Adrenal gland (tissue), 12 donors: ENCODE measurements around the gene CNPY2. TPM values are rescaled to one million over a fixed set of nuclear protein-coding genes. Genes with fewer than 3 reads are reported as not detected.

Experiments
- DNase-seq, 7 donors: peaks; one replicate each; pipeline ENCODE4 v3.0.0-alpha.2; 2019 to 2020
- H3K27ac ChIP-seq, 5 donors: fragments of 200-600 bp; sonication (generic) in 4 of 5; 1 replicate in 3 of 5; 2 replicates in 2 of 5; pipeline versions ENCODE4 v1.5.1 to v1.8.0; 2016 to 2020; ENCODE audit warnings: mild to moderate bottlenecking in 1 of 5
- H3K27me3 ChIP-seq: fragments of 200-600 bp; 2 replicates; pipeline ENCODE4 v1.8.0; 2021
- H3K36me3 ChIP-seq, 2 donors: fragments of 200-600 bp; replicated peaks in 1 of 2; 1 replicate in 1 of 2; 2 replicates in 1 of 2; pipeline versions ENCODE4 v1.5.1 to v1.8.0; 2018 to 2022
- H3K4me1 ChIP-seq, 2 donors: fragments of 200-600 bp; replicated peaks in 1 of 2; 1 replicate in 1 of 2; 2 replicates in 1 of 2; pipeline versions ENCODE4 v1.5.1 to v1.8.0; 2018 to 2021
- H3K4me3 ChIP-seq, 4 donors: fragments of 200-600 bp; sonication (generic) in 3 of 4; one replicate each; pipeline ENCODE4 v1.5.1; 2016 to 2018
- H3K9me3 ChIP-seq, 3 donors: fragments of 200-600 bp; sonication (generic) in 1 of 3; replicated peaks in 1 of 3; 1 replicate in 2 of 3; 2 replicates in 1 of 3; pipeline versions ENCODE4 v1.5.1 to v1.8.0; 2016 to 2021
- CTCF ChIP-seq, 6 experiments: fragments of 450-650 bp in 4 of 6; fragments of 200-600 bp in 2 of 6; sonication (generic) in 1 of 6; IDR thresholded peaks; 1 replicate in 5 of 6; 2 replicates in 1 of 6; pipeline versions ENCODE4 v1.5.1 to v1.8.0; 2016 to 2021; ENCODE audit warnings: antibody characterized with exemption in 6 of 6, mild to moderate bottlenecking in 2 of 6, moderate library complexity in 1 of 6
- POLR2A ChIP-seq, 2 donors: fragments of 450-650 bp; IDR thresholded peaks; one replicate each; pipeline ENCODE4 v1.6.1; 2017; ENCODE audit warnings: antibody characterized with exemption in 2 of 2, mild to moderate bottlenecking in 2 of 2, moderate library complexity in 1 of 2
- WGBS, 4 donors: extraction: QIAGEN DNeasy Blood & Tissue Kit in 2 of 4; methylation state at CpG; one replicate each; pipeline versions ENCODE4 v1.1.5 to v1.1.7; 2013 to 2017; 5-methylcytosine and 5-hydroxymethylcytosine counted together
- intact Hi-C, 2 donors: fragments of 100-400 bp; cut with DNase I; formaldehyde crosslinking; loops; one replicate each; pipeline versions ENCODE4 v1.14.1 to v1.15.0; 2022 to 2023
- polyA plus RNA-seq, 3 donors: library from polyadenylated mRNA; stranded (reverse); fragments of 200-250 nt in 2 of 3; fragments of 350-450 nt in 1 of 3; fragmentation: Illumina TruSeq in 1 of 3; extraction: RNeasy Lipid Tissue Mini Kit (QIAGEN cat#74804) in 1 of 3; gene quantifications; one replicate each; pipeline ENCODE4 v1.2.3, GENCODE V29; 2013 to 2014
- total RNA-seq, 9 donors: library from RNA; depleted of rRNA in 4 of 9; stranded (reverse); fragments of >200 nt in 4 of 9; fragments of 120-200 nt in 1 of 9; fragmentation: NEBNext Ultra II Directional in 1 of 9; extraction: Animal tissue kit (Norgen Biotek cat#: 25700) in 1 of 9; gene quantifications; one replicate each; pipeline versions ENCODE4 v1.1.0 to v1.2.4, GENCODE V29; 2013 to 2023
- donor health status: healthy with polysubstance abuse.
- donor health status: Bipolar disorder and iron deficiency.
- donor health status: DM: yes; HTN: yes; CAD: no.
- donor health status: DM: no; HTN: no; CAD: no.
- donor health status: DM: no; HTN: no; CAD: no.
- donor health status: DM: yes; HTN: yes; CAD: no.

Gene CNPY2
- total and polyA plus RNA-seq, 12 donors = 103 to 192 (median 149) TPM

- Histone ChIP-seq H3K27ac (peak overlapping the region; percentile 85 to 96 (median 87)), H3K4me3 (peak overlapping the region; percentile 44 to 58 (median 55)), H3K27me3 (no peaks in the 10 kb centered on the region), H3K9me3 (no peaks in the 10 kb centered on the region), H3K36me3 (peaks cover 0 to 4% of the 10 kb centered on the region in 2 donors), H3K4me1 (peaks cover 7 to 18% of the 10 kb centered on the region in 2 donors)
- TF ChIP-seq POLR2A (IDR thresholded peaks at IDR 0.05) (no peak), CTCF (IDR thresholded peaks at IDR 0.05) (no peak)
- peak in 1 of 7 donors; percentile 29 for DNase-seq
- intact Hi-C loops = no loop called here
- 17 to 27% (median 20%) methylated on average over 8 of the region's 8 CpGs for WGBS, 4 donors
Measured at GRCh38 chr12:56333197-56333678, 17.4 kb upstream of the CNPY2 start.

GRCh38 chr12:56332512-56333196 lies 16.9 kb upstream of the CNPY2 start:
- Histone ChIP-seq H3K4me1 (peaks cover 7 to 18% of the 10 kb centered on the region in 2 donors), H3K27me3 (no peaks in the 10 kb centered on the region), H3K36me3 (peaks cover 0 to 7% of the 10 kb centered on the region in 2 donors), H3K9me3 (no peaks in the 10 kb centered on the region), H3K4me3 (peak overlapping the region in 2 of 4 donors; percentile 57 to 58), H3K27ac (peak overlapping the region in 4 of 5 donors; percentile 85 to 96 (median 90))
- no peak for DNase-seq
- WGBS, 4 donors = 90 to 97% (median 95%) methylated on average over 11 of the region's 11 CpGs
- intact Hi-C loops = no loop called here
- TF ChIP-seq POLR2A (IDR thresholded peaks at IDR 0.05) (no peak), CTCF (IDR thresholded peaks at IDR 0.05) (no peak)

- TF ChIP-seq POLR2A (IDR thresholded peaks at IDR 0.05) (no peak), CTCF (IDR thresholded peaks at IDR 0.05) (no peak)
- 93 to 98% (median 98%) methylated on average over 5 to 7 of the region's 7 CpGs for WGBS, 4 donors
- no peak for DNase-seq
- H3K4me3 ChIP-seq = no peak overlapping the region
- H3K27me3 ChIP-seq = no peaks in the 10 kb centered on the region
- peaks cover 0 to 21% of the 10 kb centered on the region in 2 donors for H3K36me3 ChIP-seq
- no peaks in the 10 kb centered on the region for H3K9me3 ChIP-seq
- H3K4me1 ChIP-seq = peaks cover 7 to 18% of the 10 kb centered on the region in 2 donors
- intact Hi-C loops = no loop called here
- H3K27ac ChIP-seq = no peak overlapping the region
Measured at GRCh38 chr12:56330936-56331490, 15.2 kb upstream of the CNPY2 start.

- H3K4me1 ChIP-seq = no peaks in the 10 kb centered on the region
- TF ChIP-seq POLR2A (IDR thresholded peaks at IDR 0.05) (no peak), CTCF (IDR thresholded peaks at IDR 0.05) (no peak)
- 73 to 85% (median 79%) methylated on average over 6 of the region's 6 CpGs for WGBS, 4 donors
- no peaks in the 10 kb centered on the region for H3K27me3 ChIP-seq
- peaks cover 0 to 63% of the 10 kb centered on the region in 2 donors for H3K36me3 ChIP-seq
- no peak overlapping the region for H3K4me3 ChIP-seq
- intact Hi-C loops = loop anchor here in 1 of 2 donors (10.0 kb wide), 1 partner anchor 138 kb away; the partner anchor contains the start of gene SPRYD4
- H3K9me3 ChIP-seq = no peaks in the 10 kb centered on the region
- peak overlapping the region in 1 of 5 donors; percentile 30 for H3K27ac ChIP-seq
- DNase-seq = peak in 3 of 7 donors; percentile 30 to 43 (median 38)
Measured at GRCh38 chr12:56326533-56326932, 10.7 kb upstream of the CNPY2 start.
